ENCODE results near the gene SYMPK. TPM values are rescaled to one million over a fixed set of nuclear protein-coding genes. Genes with fewer than 3 reads are reported as not detected.

SYMPK gene
- total RNA-seq, 2 experiments from 2014 or later, result 97.3 to 98.3 TPM

DNA sequence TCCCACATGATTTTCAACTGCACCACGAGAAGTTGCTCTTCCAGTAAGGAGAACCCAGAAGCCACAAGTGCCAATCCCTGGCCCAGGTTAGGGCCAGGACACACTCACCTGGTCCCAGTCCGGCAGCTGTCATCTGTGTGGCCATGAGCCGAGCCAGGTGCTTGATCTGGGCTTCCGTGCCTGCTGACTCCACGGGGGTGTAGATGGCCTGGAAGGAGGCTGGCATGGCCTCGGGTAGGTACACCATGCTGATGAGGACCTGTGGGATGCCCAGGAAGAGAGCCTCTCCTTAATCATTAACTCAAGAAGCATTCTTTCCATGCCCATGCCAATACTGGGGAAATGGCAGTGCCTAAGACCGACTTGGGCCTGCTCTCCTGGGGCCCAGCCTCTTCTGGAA is 28.0 kb downstream of the SYMPK start:
- Mint-ChIP-seq H3K9me3 (ENCODE audit: insufficient read depth) (no peaks in the 10 kb centered on the region), H3K4me1 (ENCODE audit: low read depth) (no peaks in the 10 kb centered on the region), H3K4me3 (no peak overlapping the region), H3K27me3 (ENCODE audit: low read depth) (no peaks in the 10 kb centered on the region), H3K36me3 (ENCODE audit: low read depth) (peaks cover 64% of the 10 kb centered on the region), H3K27ac (no peak overlapping the region)
- DNase-seq, result no peak
- CTCF ChIA-PET, result interaction anchor here (0.6 kb wide), 1 partner anchor 18 kb away, joined by 3 read pairs; no protein-coding TSS in a partner anchor
- POLR2A ChIA-PET, result interaction anchor here (0.9 kb wide), 1 partner anchor 9 kb away, joined by 3 read pairs; no protein-coding TSS in a partner anchor
- no peak for ATAC-seq

- DNase-seq, result no peak
- Mint-ChIP-seq H3K4me3 (no peak overlapping the region), H3K4me1 (ENCODE audit: low read depth) (no peaks in the 10 kb centered on the region), H3K27me3 (ENCODE audit: low read depth) (no peaks in the 10 kb centered on the region), H3K9me3 (ENCODE audit: insufficient read depth) (no peaks in the 10 kb centered on the region), H3K36me3 (ENCODE audit: low read depth) (peaks cover 58% of the 10 kb centered on the region), H3K27ac (no peak overlapping the region)
- ChIA-PET POLR2A (interaction anchor here (0.6 kb wide), 1 partner anchor 57 kb away, joined by 3 read pairs; the partner anchor contains the start of gene IRF2BP1), CTCF (no interaction called here)
- no peak for ATAC-seq
These were observed 34.0 kb downstream of the SYMPK start for GRCh38 chr19:45828945-45829344.

- Mint-ChIP-seq H3K9me3 (ENCODE audit: insufficient read depth) (no peaks in the 10 kb centered on the region), H3K4me3 (no peak overlapping the region), H3K4me1 (ENCODE audit: low read depth) (no peaks in the 10 kb centered on the region), H3K36me3 (ENCODE audit: low read depth) (peaks cover 58% of the 10 kb centered on the region), H3K27me3 (ENCODE audit: low read depth) (no peaks in the 10 kb centered on the region), H3K27ac (no peak overlapping the region)
- DNase-seq (no peak), ATAC-seq (no peak)
- ChIA-PET CTCF (interaction anchor here (4.3 kb wide), 1 partner anchor 12 kb away, joined by 28 read pairs; no protein-coding TSS in a partner anchor), POLR2A (interaction anchor here (0.6 kb wide), 1 partner anchor 58 kb away, joined by 3 read pairs; the partner anchor contains the start of gene IRF2BP1)
These were observed 34.4 kb downstream of the SYMPK start for GRCh38 chr19:45828523-45828922.

GRCh38 chr19:45827459-45828093 is 35.4 kb downstream of the SYMPK start:
- DNase-seq (no peak), ATAC-seq (no peak)
- H3K27me3 Mint-ChIP-seq (ENCODE audit: low read depth), result no peaks in the 10 kb centered on the region
- H3K4me3 Mint-ChIP-seq, result no peak overlapping the region
- no peaks in the 10 kb centered on the region for H3K9me3 Mint-ChIP-seq (ENCODE audit: insufficient read depth)
- ChIA-PET POLR2A (interaction anchor here (0.5 kb wide), 1 partner anchor 24 kb away, joined by 3 read pairs; no protein-coding TSS in a partner anchor), CTCF (interaction anchor here (4.3 kb wide), 1 partner anchor 11 kb away, joined by 28 read pairs; no protein-coding TSS in a partner anchor)
- no peaks in the 10 kb centered on the region for H3K4me1 Mint-ChIP-seq (ENCODE audit: low read depth)
- no peak overlapping the region for H3K27ac Mint-ChIP-seq
- peaks cover 64% of the 10 kb centered on the region for H3K36me3 Mint-ChIP-seq (ENCODE audit: low read depth)

GRCh38 chr19:45826934-45827333 is 36.0 kb downstream of the SYMPK start:
- Mint-ChIP-seq H3K27ac (no peak overlapping the region), H3K9me3 (ENCODE audit: insufficient read depth) (no peaks in the 10 kb centered on the region), H3K4me1 (ENCODE audit: low read depth) (no peaks in the 10 kb centered on the region), H3K4me3 (no peak overlapping the region), H3K36me3 (ENCODE audit: low read depth) (peaks cover 58% of the 10 kb centered on the region), H3K27me3 (ENCODE audit: low read depth) (no peaks in the 10 kb centered on the region)
- ChIA-PET CTCF (interaction anchor here (4.3 kb wide), 1 partner anchor 10 kb away, joined by 28 read pairs; no protein-coding TSS in a partner anchor), POLR2A (interaction anchor here (0.5 kb wide), 1 partner anchor 24 kb away, joined by 3 read pairs; no protein-coding TSS in a partner anchor)
- DNase-seq, result no peak
- ATAC-seq, result no peak

- H3K27me3 Mint-ChIP-seq (ENCODE audit: low read depth), result no peaks in the 10 kb centered on the region
- ChIA-PET POLR2A (interaction anchor here (0.5 kb wide), 1 partner anchor 12 kb away, joined by 3 read pairs; no protein-coding TSS in a partner anchor), CTCF (interaction anchor here (4.3 kb wide), 1 partner anchor 9 kb away, joined by 28 read pairs; no protein-coding TSS in a partner anchor)
- no peak overlapping the region for H3K27ac Mint-ChIP-seq
- H3K4me3 Mint-ChIP-seq, result no peak overlapping the region
- H3K4me1 Mint-ChIP-seq (ENCODE audit: low read depth), result no peaks in the 10 kb centered on the region
- ATAC-seq, result no peak
- peaks cover 56% of the 10 kb centered on the region for H3K36me3 Mint-ChIP-seq (ENCODE audit: low read depth)
- DNase-seq, result no peak
- H3K9me3 Mint-ChIP-seq (ENCODE audit: insufficient read depth), result no peaks in the 10 kb centered on the region
These were observed 36.7 kb downstream of the SYMPK start for GRCh38 chr19:45825917-45826893.

GRCh38 chr19:45825263-45825605 is 37.7 kb downstream of the SYMPK start:
- CTCF ChIA-PET, result interaction anchor here (4.3 kb wide), 1 partner anchor 9 kb away, joined by 28 read pairs; no protein-coding TSS in a partner anchor
- Mint-ChIP-seq H3K36me3 (ENCODE audit: low read depth) (peaks cover 52% of the 10 kb centered on the region), H3K27me3 (ENCODE audit: low read depth) (no peaks in the 10 kb centered on the region), H3K9me3 (ENCODE audit: insufficient read depth) (no peaks in the 10 kb centered on the region), H3K4me3 (no peak overlapping the region), H3K27ac (no peak overlapping the region), H3K4me1 (ENCODE audit: low read depth) (no peaks in the 10 kb centered on the region)
- no peak for DNase-seq
- POLR2A ChIA-PET, result no interaction called here
- no peak for ATAC-seq

DNA sequence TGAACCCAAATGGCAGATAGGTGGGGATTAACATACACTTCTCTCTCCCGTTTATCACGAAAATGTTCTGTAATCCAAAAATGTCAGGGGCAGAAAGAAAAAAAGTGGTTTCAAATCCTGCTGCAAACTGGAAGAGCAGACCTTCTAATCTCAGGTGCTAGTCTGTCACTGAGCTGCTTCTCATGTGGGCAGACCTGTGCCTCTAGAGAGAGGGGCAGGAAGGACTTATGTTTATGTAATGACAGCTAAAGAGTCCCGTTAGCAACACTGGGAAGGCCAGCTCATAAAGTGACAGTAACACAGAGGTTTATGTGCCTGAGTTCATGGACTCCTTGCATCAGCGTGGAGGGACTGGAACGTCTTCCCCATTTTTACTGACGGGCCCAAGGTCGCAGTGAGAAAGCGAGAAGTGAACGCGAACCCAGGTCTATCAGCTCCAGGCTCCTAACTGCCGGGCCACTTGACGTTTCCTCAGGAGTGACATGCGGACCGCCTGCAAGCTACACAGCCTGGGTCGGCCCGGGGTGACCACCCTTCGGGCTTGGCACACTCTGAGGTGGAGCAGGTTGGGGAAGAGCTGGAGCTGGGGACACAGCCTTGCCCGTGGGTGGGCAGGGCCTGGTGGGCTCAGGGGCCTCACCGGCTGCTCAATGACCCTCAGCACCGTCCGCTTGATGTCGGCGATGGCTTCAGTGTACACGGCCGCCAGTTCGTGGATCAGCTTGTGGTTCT is 38.2 kb downstream of the SYMPK start:
- ATAC-seq (no peak), DNase-seq (no peak)
- Mint-ChIP-seq H3K27me3 (ENCODE audit: low read depth) (no peaks in the 10 kb centered on the region), H3K36me3 (ENCODE audit: low read depth) (peaks cover 49% of the 10 kb centered on the region), H3K4me1 (ENCODE audit: low read depth) (no peaks in the 10 kb centered on the region), H3K27ac (no peak overlapping the region), H3K4me3 (no peak overlapping the region), H3K9me3 (ENCODE audit: insufficient read depth) (no peaks in the 10 kb centered on the region)
- CTCF ChIA-PET, result interaction anchor here (1.7 to 4.3 kb wide), 3 partner anchors 8 to 55 kb away, joined by 4 to 28 read pairs (median 6); no protein-coding TSS in a partner anchor
- POLR2A ChIA-PET, result no interaction called here

- ChIA-PET POLR2A (no interaction called here), CTCF (interaction anchor here (1.7 to 4.3 kb wide), 3 partner anchors 7 to 54 kb away, joined by 4 to 28 read pairs (median 6); no protein-coding TSS in a partner anchor)
- Mint-ChIP-seq H3K4me1 (ENCODE audit: low read depth) (no peaks in the 10 kb centered on the region), H3K27ac (no peak overlapping the region), H3K9me3 (ENCODE audit: insufficient read depth) (no peaks in the 10 kb centered on the region), H3K27me3 (ENCODE audit: low read depth) (no peaks in the 10 kb centered on the region), H3K36me3 (ENCODE audit: low read depth) (peaks cover 43% of the 10 kb centered on the region), H3K4me3 (no peak overlapping the region)
- DNase-seq (no peak), ATAC-seq (no peak)
These were observed 38.9 kb downstream of the SYMPK start for GRCh38 chr19:45824041-45824471.

GRCh38 chr19:45823182-45823581 is 39.8 kb downstream of the SYMPK start:
- POLR2A ChIA-PET, result no interaction called here
- Mint-ChIP-seq H3K4me1 (ENCODE audit: low read depth) (no peaks in the 10 kb centered on the region), H3K9me3 (ENCODE audit: insufficient read depth) (no peaks in the 10 kb centered on the region), H3K27me3 (ENCODE audit: low read depth) (no peaks in the 10 kb centered on the region), H3K4me3 (no peak overlapping the region), H3K27ac (no peak overlapping the region), H3K36me3 (ENCODE audit: low read depth) (peaks cover 36% of the 10 kb centered on the region)
- no peak for ATAC-seq
- DNase-seq, result no peak
- CTCF ChIA-PET, result interaction anchor here (1.7 to 1.9 kb wide), 2 partner anchors 40 to 53 kb away, joined by 4 to 6 read pairs; no protein-coding TSS in a partner anchor

DNA sequence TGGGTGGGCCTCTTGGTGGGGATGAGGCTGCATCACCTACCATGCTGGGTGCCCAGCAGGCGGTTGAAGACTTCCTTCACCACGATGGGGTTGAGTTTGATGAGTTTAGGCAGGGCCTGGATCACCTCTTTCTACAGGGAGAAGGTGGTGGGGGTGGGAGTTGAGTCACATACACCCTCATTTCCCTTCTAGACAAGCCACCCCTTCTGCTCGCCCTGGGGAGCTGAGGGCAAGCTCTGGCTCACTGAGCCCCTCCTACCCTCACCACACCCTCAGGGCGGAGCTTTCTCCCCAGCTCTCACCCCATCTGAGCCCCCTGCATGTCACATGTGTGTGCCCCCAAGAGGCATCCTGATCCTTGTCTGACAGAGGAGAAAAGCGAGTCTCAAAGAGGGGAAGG is 40.2 kb downstream of the SYMPK start:
- DNase-seq (no peak), ATAC-seq (no peak)
- CTCF ChIA-PET, result interaction anchor here (1.9 kb wide), 1 partner anchor 53 kb away, joined by 6 read pairs; no protein-coding TSS in a partner anchor
- Mint-ChIP-seq H3K27me3 (ENCODE audit: low read depth) (no peaks in the 10 kb centered on the region), H3K36me3 (ENCODE audit: low read depth) (peaks cover 36% of the 10 kb centered on the region), H3K9me3 (ENCODE audit: insufficient read depth) (no peaks in the 10 kb centered on the region), H3K27ac (no peak overlapping the region), H3K4me1 (ENCODE audit: low read depth) (no peaks in the 10 kb centered on the region), H3K4me3 (no peak overlapping the region)
- POLR2A ChIA-PET, result no interaction called here
